GM18870 (cell line): ENCODE results near the gene NFRKB.

Experiments
- ATAC-seq: cut with Tn5 transposase; IDR thresholded peaks from one replicate; pipeline ENCODE4 v1.9.1; 2021; ENCODE audit warnings: moderate library complexity; ENCODE audit not compliant: unreplicated experiment

Gene NFRKB

GRCh38 chr11:129846508-129847335 lies 48.7 kb downstream of the NFRKB start:
- no peak for ATAC-seq
